WTC11 (cell line): Measurements from ENCODE around the gene SLC2A6. TPM values are rescaled to one million over a fixed set of nuclear protein-coding genes. Genes with fewer than 3 reads are reported as not detected.
A peak's percentile ranks its signal among the peaks of the same experiment; 100 is the strongest.

Experiments used
- ATAC-seq: fragments of 200-7000 bp; cut with Tn5 transposase; 2 replicates; pipeline ENCODE4 v1.10.0; 2021; ENCODE audit warnings: mild to moderate bottlenecking, moderate library complexity
- CTCF ChIA-PET: fragments of 300-600 bp; sonication (Branson Sonifier 250); formaldehyde crosslinking; loops from one replicate; lab custom pipeline; 2021; ENCODE audit warnings: antibody characterized with exemption; lab: Charles Lee
- POLR2A ChIA-PET: fragments of 350-600 bp; sonication (Branson Sonifier 250); formaldehyde crosslinking; loops from one replicate; lab custom pipeline; 2021; ENCODE audit warnings: antibody characterized with exemption; lab: Charles Lee
- DNase-seq: peaks from one replicate; pipeline ENCODE4 v3.0.0; 2021; ENCODE audit warnings: low spot score
- H3K27ac Mint-ChIP-seq: 2 replicates; pipeline ENCODE4 v1.8.0; 2021; ENCODE audit warnings: mixed read lengths
- H3K27me3 Mint-ChIP-seq: 2 replicates; pipeline ENCODE4 v1.8.0; 2021; ENCODE audit warnings: low read depth, mild to moderate bottlenecking, moderate library complexity, mixed read lengths
- H3K36me3 Mint-ChIP-seq: 2 replicates; pipeline ENCODE4 v1.8.0; 2021; ENCODE audit warnings: mixed read lengths
- H3K4me1 Mint-ChIP-seq: 2 replicates; pipeline ENCODE4 v1.8.0; 2022; ENCODE audit warnings: mixed read lengths
- H3K4me3 Mint-ChIP-seq: 2 replicates; pipeline ENCODE4 v1.8.0; 2021; ENCODE audit warnings: mild to moderate bottlenecking, moderate library complexity, mixed read lengths
- H3K9me3 Mint-ChIP-seq: 2 replicates; pipeline ENCODE4 v1.8.0; 2021; ENCODE audit warnings: mixed read lengths
- CDX4 ChIP-seq: fragments of 250-450 bp; sonication (Bioruptor Pico); IDR thresholded peaks from 2 replicates; pipeline ENCODE4 v1.9.0; 2021; ENCODE audit warnings: moderate library complexity, mild to moderate bottlenecking, inconsistent platforms, borderline replicate concordance
- CTCF ChIP-seq: fragments of 200-600 bp; IDR thresholded peaks from 2 replicates; pipeline ENCODE4 v1.8.0; 2022; ENCODE audit warnings: antibody characterized with exemption
- GABPB1 ChIP-seq: sonication (generic); formaldehyde crosslinking; IDR thresholded peaks from 2 replicates; pipeline ENCODE4 v1.8.1; 2023; ENCODE audit warnings: mild to moderate bottlenecking, missing genetic modification reagents
- IRF2 ChIP-seq: sonication (generic); formaldehyde crosslinking; IDR thresholded peaks from 2 replicates; pipeline ENCODE4 v1.8.0; 2022; ENCODE audit warnings: low read depth, missing genetic modification reagents, borderline replicate concordance
- KAT7 ChIP-seq: sonication (generic); formaldehyde crosslinking; IDR thresholded peaks from 2 replicates; pipeline ENCODE4 v1.8.1; 2023; ENCODE audit warnings: missing genetic modification reagents, mild to moderate bottlenecking, borderline replicate concordance
- MAX ChIP-seq: sonication (generic); formaldehyde crosslinking; IDR thresholded peaks from 2 replicates; pipeline ENCODE4 v1.8.0; 2022; ENCODE audit warnings: mild to moderate bottlenecking, missing genetic modification reagents
- NR2C2 ChIP-seq: sonication (generic); formaldehyde crosslinking; IDR thresholded peaks from 2 replicates; pipeline ENCODE4 v1.8.0; 2022; ENCODE audit warnings: mild to moderate bottlenecking, missing genetic modification reagents
- NR3C1 ChIP-seq: sonication (generic); formaldehyde crosslinking; conservative IDR thresholded peaks from 2 replicates; pipeline ENCODE4 v1.8.1; 2023; ENCODE audit warnings: low read depth, mild to moderate bottlenecking, missing genetic modification reagents
- PRDM15 ChIP-seq: sonication (generic); formaldehyde crosslinking; IDR thresholded peaks from 2 replicates; pipeline ENCODE4 v1.8.0; 2022; ENCODE audit warnings: missing genetic modification reagents
- PRRX2 ChIP-seq: fragments of 250-450 bp; sonication (Bioruptor Pico); IDR thresholded peaks from 2 replicates; pipeline ENCODE4 v1.8.0; 2021; ENCODE audit warnings: mild to moderate bottlenecking
- TCF7 ChIP-seq: sonication (generic); formaldehyde crosslinking; IDR thresholded peaks from 2 replicates; pipeline ENCODE4 v1.8.0; 2022; ENCODE audit warnings: mild to moderate bottlenecking, low read depth, missing genetic modification reagents, moderate library complexity
- TEAD4 ChIP-seq: sonication (generic); formaldehyde crosslinking; IDR thresholded peaks from 2 replicates; pipeline ENCODE4 v1.8.0; 2022; ENCODE audit warnings: mild to moderate bottlenecking, missing genetic modification reagents
- USF2 ChIP-seq: sonication (generic); formaldehyde crosslinking; IDR thresholded peaks from 2 replicates; pipeline ENCODE4 v1.8.1; 2023; ENCODE audit warnings: mild to moderate bottlenecking, missing genetic modification reagents, moderate library complexity
- ZBTB21 ChIP-seq: sonication (generic); formaldehyde crosslinking; IDR thresholded peaks from 2 replicates; pipeline ENCODE4 v1.8.1; 2023; ENCODE audit warnings: mild to moderate bottlenecking, missing genetic modification reagents, borderline replicate concordance
- total RNA-seq: library from RNA; stranded (reverse); gene quantifications from 3 replicates; pipeline ENCODE4 v1.2.3, GENCODE V29; 2021
- TF ChIP-seq, protein P1 (sequence below): sonication (generic); formaldehyde crosslinking; IDR thresholded peaks from 2 replicates; pipeline ENCODE4 v1.8.0; 2023; ENCODE audit warnings: missing genetic modification reagents
- TF ChIP-seq, protein P2 (sequence below): sonication (generic); formaldehyde crosslinking; IDR thresholded peaks from 2 replicates; pipeline ENCODE4 v1.8.1; 2022; ENCODE audit warnings: missing genetic modification reagents, borderline replicate concordance
- TF ChIP-seq, protein P3 (sequence below): sonication (generic); formaldehyde crosslinking; conservative IDR thresholded peaks from 2 replicates; pipeline ENCODE4 v1.8.1; 2022; ENCODE audit warnings: mild to moderate bottlenecking, missing genetic modification reagents
- TF ChIP-seq, protein P4 (sequence below): fragments of 250-450 bp; sonication (Bioruptor Pico); IDR thresholded peaks from 2 replicates; pipeline ENCODE4 v2.1.2; 2022; ENCODE audit warnings: mild to moderate bottlenecking, moderate library complexity
- TF ChIP-seq, protein P5 (sequence below): fragments of 250-450 bp; sonication (Bioruptor Pico); IDR thresholded peaks from 2 replicates; pipeline ENCODE4 v1.9.0; 2021; ENCODE audit warnings: mild to moderate bottlenecking, borderline replicate concordance

Gene SLC2A6
- total RNA-seq, 1 experiment from 2014 or later, result 16.6 TPM

DNA sequence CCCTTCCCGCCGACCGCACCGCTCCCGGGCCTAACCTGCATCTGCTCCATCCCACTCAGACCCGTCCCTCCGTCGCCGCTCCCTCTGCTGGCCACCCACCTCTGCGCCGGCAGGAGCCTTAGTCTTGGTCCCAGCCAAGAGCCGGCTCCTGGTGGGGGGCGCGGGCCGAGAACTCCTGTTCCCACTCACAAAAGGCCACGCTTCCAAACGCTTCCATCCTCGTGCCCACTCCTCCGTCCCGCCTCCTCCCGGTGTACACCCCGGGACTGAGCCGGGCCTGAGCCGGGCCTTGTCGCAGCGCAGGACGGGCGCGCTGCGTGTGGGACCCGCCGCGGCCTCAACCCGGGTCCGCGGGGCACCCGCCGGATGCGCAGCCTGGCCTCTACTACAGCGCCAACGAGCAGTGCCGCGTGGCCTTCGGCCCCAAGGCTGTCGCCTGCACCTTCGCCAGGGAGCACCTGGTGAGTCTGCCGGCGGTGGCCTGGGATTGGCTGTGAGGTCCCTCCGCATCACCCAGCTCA, 49.2 kb downstream of the SLC2A6 start:
- H3K27me3 Mint-ChIP-seq, result peaks cover 20% of the 10 kb centered on the region
- DNase-seq (peak; percentile 88), ATAC-seq (peak; percentile 71)
- H3K36me3 Mint-ChIP-seq, result peaks cover 10% of the 10 kb centered on the region
- H3K4me1 Mint-ChIP-seq, result peaks cover 3% of the 10 kb centered on the region; the same call in 1 of the 2 replicates
- POLR2A ChIA-PET, result interaction anchor here (0.9 to 1.0 kb wide), 2 partner anchors 11 to 74 kb away, joined by 3 to 4 read pairs; partner anchors contain the start of gene SURF1
- H3K27ac Mint-ChIP-seq, result no peak overlapping the region
- peaks cover 8% of the 10 kb centered on the region for H3K9me3 Mint-ChIP-seq
- H3K4me3 Mint-ChIP-seq, result peak overlapping the region; percentile 66
- CTCF ChIA-PET, result interaction anchor here (0.6 to 1.6 kb wide), 6 partner anchors 8 to 244 kb away, joined by 3 to 16 read pairs (median 4); partner anchors contain the start of gene CACFD1
- no peak for TF ChIP-seq IRF2 (CRISPR knock-in tag)
- TF ChIP-seq CTCF, result no peak
- 0 out of 2 replicates have a peak, but pooled peaks have one; percentile 49 for TF ChIP-seq ZBTB21 (CRISPR knock-in tag)
- TF ChIP-seq KAT7, result 0 out of 2 replicates have a peak, but pooled peaks have one; percentile 91
- TF ChIP-seq TCF7 (CRISPR knock-in tag), result no peak; the same call in 1 of the 2 replicates
- TF ChIP-seq PRDM15 (CRISPR knock-in tag), result no peak
- TF ChIP-seq, protein P1, sequence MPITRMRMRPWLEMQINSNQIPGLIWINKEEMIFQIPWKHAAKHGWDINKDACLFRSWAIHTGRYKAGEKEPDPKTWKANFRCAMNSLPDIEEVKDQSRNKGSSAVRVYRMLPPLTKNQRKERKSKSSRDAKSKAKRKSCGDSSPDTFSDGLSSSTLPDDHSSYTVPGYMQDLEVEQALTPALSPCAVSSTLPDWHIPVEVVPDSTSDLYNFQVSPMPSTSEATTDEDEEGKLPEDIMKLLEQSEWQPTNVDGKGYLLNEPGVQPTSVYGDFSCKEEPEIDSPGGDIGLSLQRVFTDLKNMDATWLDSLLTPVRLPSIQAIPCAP (CRISPR knock-in tag), result no peak
- no peak for TF ChIP-seq CDX4 (CRISPR knock-in tag)
- TF ChIP-seq GABPB1 (CRISPR knock-in tag), result no peak
- TF ChIP-seq NR3C1 (CRISPR knock-in tag), result no peak
- no peak for TF ChIP-seq TEAD4 (CRISPR knock-in tag)
- TF ChIP-seq MAX (CRISPR knock-in tag), result peak; percentile 93; the same call in 1 of the 2 replicates
- no peak for TF ChIP-seq NR2C2 (CRISPR knock-in tag)
- no peak; the same call in 1 of the 2 replicates for TF ChIP-seq PRRX2 (CRISPR knock-in tag)
- TF ChIP-seq, protein P2, sequence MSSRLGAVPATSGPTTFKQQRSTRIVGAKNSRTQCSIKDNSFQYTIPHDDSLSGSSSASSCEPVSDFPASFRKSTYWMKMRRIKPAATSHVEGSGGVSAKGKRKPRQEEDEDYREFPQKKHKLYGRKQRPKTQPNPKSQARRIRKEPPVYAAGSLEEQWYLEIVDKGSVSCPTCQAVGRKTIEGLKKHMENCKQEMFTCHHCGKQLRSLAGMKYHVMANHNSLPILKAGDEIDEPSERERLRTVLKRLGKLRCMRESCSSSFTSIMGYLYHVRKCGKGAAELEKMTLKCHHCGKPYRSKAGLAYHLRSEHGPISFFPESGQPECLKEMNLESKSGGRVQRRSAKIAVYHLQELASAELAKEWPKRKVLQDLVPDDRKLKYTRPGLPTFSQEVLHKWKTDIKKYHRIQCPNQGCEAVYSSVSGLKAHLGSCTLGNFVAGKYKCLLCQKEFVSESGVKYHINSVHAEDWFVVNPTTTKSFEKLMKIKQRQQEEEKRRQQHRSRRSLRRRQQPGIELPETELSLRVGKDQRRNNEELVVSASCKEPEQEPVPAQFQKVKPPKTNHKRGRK (CRISPR knock-in tag), result no peak
- TF ChIP-seq, protein P3, sequence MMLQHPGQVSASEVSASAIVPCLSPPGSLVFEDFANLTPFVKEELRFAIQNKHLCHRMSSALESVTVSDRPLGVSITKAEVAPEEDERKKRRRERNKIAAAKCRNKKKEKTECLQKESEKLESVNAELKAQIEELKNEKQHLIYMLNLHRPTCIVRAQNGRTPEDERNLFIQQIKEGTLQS, result no peak
- TF ChIP-seq, protein P4, sequence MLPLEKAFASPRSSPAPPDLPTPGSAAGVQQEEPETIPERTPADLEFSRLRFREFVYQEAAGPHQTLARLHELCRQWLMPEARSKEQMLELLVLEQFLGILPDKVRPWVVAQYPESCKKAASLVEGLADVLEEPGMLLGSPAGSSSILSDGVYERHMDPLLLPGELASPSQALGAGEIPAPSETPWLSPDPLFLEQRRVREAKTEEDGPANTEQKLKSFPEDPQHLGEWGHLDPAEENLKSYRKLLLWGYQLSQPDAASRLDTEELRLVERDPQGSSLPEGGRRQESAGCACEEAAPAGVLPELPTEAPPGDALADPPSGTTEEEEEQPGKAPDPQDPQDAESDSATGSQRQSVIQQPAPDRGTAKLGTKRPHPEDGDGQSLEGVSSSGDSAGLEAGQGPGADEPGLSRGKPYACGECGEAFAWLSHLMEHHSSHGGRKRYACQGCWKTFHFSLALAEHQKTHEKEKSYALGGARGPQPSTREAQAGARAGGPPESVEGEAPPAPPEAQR, result no peak
- TF ChIP-seq, protein P5, sequence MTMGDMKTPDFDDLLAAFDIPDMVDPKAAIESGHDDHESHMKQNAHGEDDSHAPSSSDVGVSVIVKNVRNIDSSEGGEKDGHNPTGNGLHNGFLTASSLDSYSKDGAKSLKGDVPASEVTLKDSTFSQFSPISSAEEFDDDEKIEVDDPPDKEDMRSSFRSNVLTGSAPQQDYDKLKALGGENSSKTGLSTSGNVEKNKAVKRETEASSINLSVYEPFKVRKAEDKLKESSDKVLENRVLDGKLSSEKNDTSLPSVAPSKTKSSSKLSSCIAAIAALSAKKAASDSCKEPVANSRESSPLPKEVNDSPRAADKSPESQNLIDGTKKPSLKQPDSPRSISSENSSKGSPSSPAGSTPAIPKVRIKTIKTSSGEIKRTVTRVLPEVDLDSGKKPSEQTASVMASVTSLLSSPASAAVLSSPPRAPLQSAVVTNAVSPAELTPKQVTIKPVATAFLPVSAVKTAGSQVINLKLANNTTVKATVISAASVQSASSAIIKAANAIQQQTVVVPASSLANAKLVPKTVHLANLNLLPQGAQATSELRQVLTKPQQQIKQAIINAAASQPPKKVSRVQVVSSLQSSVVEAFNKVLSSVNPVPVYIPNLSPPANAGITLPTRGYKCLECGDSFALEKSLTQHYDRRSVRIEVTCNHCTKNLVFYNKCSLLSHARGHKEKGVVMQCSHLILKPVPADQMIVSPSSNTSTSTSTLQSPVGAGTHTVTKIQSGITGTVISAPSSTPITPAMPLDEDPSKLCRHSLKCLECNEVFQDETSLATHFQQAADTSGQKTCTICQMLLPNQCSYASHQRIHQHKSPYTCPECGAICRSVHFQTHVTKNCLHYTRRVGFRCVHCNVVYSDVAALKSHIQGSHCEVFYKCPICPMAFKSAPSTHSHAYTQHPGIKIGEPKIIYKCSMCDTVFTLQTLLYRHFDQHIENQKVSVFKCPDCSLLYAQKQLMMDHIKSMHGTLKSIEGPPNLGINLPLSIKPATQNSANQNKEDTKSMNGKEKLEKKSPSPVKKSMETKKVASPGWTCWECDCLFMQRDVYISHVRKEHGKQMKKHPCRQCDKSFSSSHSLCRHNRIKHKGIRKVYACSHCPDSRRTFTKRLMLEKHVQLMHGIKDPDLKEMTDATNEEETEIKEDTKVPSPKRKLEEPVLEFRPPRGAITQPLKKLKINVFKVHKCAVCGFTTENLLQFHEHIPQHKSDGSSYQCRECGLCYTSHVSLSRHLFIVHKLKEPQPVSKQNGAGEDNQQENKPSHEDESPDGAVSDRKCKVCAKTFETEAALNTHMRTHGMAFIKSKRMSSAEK (CRISPR knock-in tag), result no peak
- TF ChIP-seq USF2 (CRISPR knock-in tag), result peak; percentile 14; the same call in 1 of the 2 replicates
